ENCODE data around the gene CDK14.

CDK14 gene

GRCh38 chr7:90838799-90839198 is 242.7 kb downstream of the CDK14 start:
- TF ChIP-seq, protein P1, sequence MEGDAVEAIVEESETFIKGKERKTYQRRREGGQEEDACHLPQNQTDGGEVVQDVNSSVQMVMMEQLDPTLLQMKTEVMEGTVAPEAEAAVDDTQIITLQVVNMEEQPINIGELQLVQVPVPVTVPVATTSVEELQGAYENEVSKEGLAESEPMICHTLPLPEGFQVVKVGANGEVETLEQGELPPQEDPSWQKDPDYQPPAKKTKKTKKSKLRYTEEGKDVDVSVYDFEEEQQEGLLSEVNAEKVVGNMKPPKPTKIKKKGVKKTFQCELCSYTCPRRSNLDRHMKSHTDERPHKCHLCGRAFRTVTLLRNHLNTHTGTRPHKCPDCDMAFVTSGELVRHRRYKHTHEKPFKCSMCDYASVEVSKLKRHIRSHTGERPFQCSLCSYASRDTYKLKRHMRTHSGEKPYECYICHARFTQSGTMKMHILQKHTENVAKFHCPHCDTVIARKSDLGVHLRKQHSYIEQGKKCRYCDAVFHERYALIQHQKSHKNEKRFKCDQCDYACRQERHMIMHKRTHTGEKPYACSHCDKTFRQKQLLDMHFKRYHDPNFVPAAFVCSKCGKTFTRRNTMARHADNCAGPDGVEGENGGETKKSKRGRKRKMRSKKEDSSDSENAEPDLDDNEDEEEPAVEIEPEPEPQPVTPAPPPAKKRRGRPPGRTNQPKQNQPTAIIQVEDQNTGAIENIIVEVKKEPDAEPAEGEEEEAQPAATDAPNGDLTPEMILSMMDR (IDR thresholded peaks at IDR 0.05; ENCODE audit: control extremely low read depth, extremely low read depth, low read depth, missing control alignments) = no peak
- ChIA-PET CTCF (no interaction called here), POLR2A (no interaction called here)
- no peak for DNase-seq (ENCODE audit: extremely low spot score)

GRCh38 chr7:90839316-90839715 is 243.2 kb downstream of the CDK14 start:
- ChIA-PET POLR2A (no interaction called here), CTCF (no interaction called here)
- TF ChIP-seq, protein P1 (IDR thresholded peaks at IDR 0.05; ENCODE audit: control extremely low read depth, extremely low read depth, low read depth, missing control alignments) = no peak
- no peak for DNase-seq (ENCODE audit: extremely low spot score)

DNA sequence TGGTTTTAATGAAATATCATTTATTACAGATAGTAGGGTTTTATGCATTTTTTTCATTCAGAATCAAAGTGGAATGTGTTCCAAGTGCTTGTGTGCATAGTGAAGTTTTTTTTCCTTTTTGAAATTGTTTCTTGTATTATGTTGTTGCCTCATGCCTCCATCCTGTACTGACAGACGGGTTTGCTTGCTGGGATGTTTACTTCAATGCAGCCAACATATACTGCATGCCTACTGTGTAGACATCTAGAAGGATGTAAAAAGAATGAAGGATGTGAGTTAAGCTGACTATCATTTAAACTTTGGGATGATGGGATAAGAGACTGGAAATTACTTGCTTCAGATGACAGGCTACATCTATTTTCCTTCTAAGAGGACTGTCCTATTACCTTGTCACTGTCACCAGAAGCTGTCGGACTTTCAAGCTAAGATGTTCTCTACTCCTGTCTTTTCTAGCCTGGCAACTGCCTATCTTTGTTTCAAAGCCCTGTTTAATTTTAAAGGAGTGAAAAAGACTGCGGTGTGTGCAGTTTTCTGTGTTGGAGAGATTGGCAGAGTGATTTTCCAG is 243.7 kb downstream of the CDK14 start:
- POLR2A ChIA-PET = interaction anchor here (0.6 kb wide), 1 partner anchor 1326 kb away, joined by 4 read pairs; no protein-coding TSS in a partner anchor
- CTCF ChIA-PET = no interaction called here
- TF ChIP-seq, protein P1 (IDR thresholded peaks at IDR 0.05; ENCODE audit: control extremely low read depth, extremely low read depth, low read depth, missing control alignments) = no peak
- DNase-seq (ENCODE audit: extremely low spot score) = no peak

GRCh38 chr7:90841759-90842429 is 245.8 kb downstream of the CDK14 start:
- DNase-seq (ENCODE audit: extremely low spot score) = no peak
- TF ChIP-seq, protein P1 (IDR thresholded peaks at IDR 0.05; ENCODE audit: control extremely low read depth, extremely low read depth, low read depth, missing control alignments) = no peak
- POLR2A ChIA-PET = no interaction called here
- CTCF ChIA-PET = interaction anchor here (1.0 to 2.0 kb wide), 4 partner anchors 9 to 118 kb away, joined by 3 to 15 read pairs (median 5); no protein-coding TSS in a partner anchor

GRCh38 chr7:90842430-90842788 is 246.3 kb downstream of the CDK14 start:
- no peak for DNase-seq (ENCODE audit: extremely low spot score)
- TF ChIP-seq, protein P1 (IDR thresholded peaks at IDR 0.05; ENCODE audit: control extremely low read depth, extremely low read depth, low read depth, missing control alignments) = no peak
- ChIA-PET POLR2A (no interaction called here), CTCF (interaction anchor here (1.5 to 3.5 kb wide), 3 partner anchors 9 to 15 kb away, joined by 7 to 15 read pairs (median 14); no protein-coding TSS in a partner anchor)

GRCh38 chr7:90843472-90843871 is 247.4 kb downstream of the CDK14 start:
- DNase-seq (ENCODE audit: extremely low spot score) = no peak
- TF ChIP-seq, protein P1 (IDR thresholded peaks at IDR 0.05; ENCODE audit: control extremely low read depth, extremely low read depth, low read depth, missing control alignments) = no peak
- ChIA-PET POLR2A (no interaction called here), CTCF (interaction anchor here (1.3 to 3.5 kb wide), 5 partner anchors 10 to 191 kb away, joined by 4 to 14 read pairs (median 6); no protein-coding TSS in a partner anchor)

Data from GM10248 (cell line).